ENCODE measurements around the gene DECR2.
"Not testable (repeated sequence)": the region's sequence is repeated elsewhere in the genome, so short reads cannot be mapped to it uniquely, and the experiment has no call there.

Gene DECR2

DNA sequence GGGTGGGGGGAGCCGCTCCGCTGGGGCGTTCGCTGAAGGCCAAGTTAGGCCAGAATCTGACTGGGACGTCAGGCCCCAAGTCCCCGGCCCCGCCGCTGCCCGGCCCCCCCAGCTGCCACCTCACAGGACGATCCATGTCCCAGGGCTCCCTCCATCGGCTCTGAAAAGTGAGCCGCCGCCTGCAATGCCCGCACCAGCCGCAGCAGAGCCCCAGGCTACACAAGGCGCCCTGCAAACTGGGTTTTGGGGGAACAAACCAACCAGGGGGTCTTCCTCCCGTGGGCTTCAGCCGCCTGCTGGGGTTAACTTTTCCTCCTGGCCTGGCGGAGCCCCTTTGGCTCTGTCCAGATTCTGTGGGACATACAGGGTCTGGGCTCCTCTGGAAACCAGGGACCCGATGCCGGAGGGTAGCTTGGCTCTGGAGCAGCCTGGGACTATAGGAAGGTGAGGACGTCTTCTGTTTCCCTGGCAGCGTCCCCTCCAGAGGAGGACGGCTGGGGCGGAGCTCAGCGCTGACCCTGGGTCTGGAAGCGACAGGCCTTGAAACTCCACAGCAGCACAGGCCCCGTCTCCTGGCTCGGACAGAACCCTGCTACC lies 3.9 kb upstream of the DECR2 start:
- H3K4me1 Mint-ChIP-seq = peaks cover 30% of the 10 kb centered on the region
- DNase-seq = no peak
- peaks cover 10% of the 10 kb centered on the region for H3K27me3 Mint-ChIP-seq
- H3K36me3 Mint-ChIP-seq (ENCODE audit: low read depth) = no peaks in the 10 kb centered on the region
- ATAC-seq = no peak
- peak overlapping the region; percentile 54 for H3K4me3 Mint-ChIP-seq
- no peak overlapping the region for H3K27ac Mint-ChIP-seq
- no peaks in the 10 kb centered on the region for H3K9me3 Mint-ChIP-seq

DNA sequence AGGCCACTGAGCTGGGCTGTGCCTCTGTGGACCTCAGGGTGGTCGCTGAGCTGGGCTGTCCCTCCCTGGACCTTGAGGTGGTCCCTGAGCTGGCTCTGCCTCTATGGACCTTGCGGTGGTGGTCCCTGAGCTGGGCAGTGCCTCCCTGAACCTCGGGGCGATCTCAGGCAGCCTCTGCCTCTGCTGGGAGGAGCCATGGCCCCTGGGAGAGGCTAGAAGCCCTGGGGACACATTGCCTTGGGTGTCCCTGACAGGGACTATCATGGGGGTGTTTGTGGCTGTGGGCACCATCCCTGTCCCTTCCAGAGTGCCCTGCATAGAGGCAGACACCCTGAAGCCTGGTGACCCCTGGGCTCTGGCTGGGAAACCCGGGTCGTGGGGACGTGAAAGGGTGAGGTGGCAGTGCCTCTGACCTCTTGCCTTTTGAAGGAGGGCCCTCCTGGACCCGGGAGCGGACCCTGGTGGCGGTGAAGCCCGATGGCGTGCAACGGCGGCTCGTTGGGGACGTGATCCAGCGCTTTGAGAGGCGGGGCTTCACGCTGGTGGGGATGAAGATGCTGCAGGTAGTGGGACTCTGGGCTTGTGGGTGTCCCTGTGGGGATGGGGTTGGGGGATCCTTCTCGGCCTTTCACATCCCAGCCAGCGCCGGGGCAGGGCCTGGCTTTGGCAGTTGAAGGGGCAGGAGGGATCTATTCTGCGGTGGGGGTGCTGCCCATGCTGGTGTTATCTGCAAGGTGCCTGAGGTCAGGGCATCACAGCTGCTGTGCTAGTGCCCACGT lies 2.9 kb upstream of the DECR2 start:
- Mint-ChIP-seq H3K4me3 (peak overlapping the region; percentile 54), H3K27ac (no peak overlapping the region), H3K36me3 (ENCODE audit: low read depth) (no peaks in the 10 kb centered on the region), H3K4me1 (peaks cover 30% of the 10 kb centered on the region), H3K9me3 (no peaks in the 10 kb centered on the region), H3K27me3 (peaks cover 10% of the 10 kb centered on the region)
- DNase-seq = no peak
- no peak for ATAC-seq

DNA sequence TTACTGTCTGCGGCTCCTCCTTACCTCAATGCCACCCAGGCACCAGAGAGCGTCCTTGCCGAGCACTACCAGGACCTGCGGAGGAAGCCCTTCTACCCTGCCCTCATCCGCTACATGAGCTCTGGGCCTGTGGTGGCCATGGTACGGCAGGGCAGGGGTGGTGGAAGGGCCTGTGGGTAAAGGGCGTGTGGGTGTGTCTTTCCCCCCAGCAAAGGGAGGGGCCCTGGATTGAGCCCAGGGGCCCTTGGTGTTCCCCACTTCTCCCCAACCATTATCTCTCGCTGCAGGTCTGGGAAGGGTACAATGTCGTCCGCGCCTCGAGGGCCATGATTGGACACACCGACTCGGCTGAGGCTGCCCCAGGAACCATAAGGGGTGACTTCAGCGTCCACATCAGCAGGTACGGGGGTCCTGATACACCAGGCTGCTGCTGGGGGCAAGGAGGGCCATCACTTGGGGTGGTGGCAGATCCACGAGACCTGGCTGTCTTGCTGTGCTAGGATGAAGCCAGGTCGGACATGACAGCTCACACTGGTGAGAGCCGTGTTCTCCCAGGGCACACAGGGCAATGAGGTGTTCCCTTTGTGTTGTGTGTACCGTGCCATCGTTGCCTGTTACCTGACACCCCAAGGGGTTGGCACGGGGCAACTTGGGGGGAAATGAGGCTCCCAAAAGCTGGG lies 2.2 kb upstream of the DECR2 start:
- Mint-ChIP-seq H3K4me3 (peak overlapping the region; percentile 26), H3K4me1 (peaks cover 30% of the 10 kb centered on the region), H3K36me3 (ENCODE audit: low read depth) (no peaks in the 10 kb centered on the region), H3K27me3 (peaks cover 10% of the 10 kb centered on the region), H3K27ac (no peak overlapping the region), H3K9me3 (no peaks in the 10 kb centered on the region)
- DNase-seq (no peak), ATAC-seq (no peak)

DNA sequence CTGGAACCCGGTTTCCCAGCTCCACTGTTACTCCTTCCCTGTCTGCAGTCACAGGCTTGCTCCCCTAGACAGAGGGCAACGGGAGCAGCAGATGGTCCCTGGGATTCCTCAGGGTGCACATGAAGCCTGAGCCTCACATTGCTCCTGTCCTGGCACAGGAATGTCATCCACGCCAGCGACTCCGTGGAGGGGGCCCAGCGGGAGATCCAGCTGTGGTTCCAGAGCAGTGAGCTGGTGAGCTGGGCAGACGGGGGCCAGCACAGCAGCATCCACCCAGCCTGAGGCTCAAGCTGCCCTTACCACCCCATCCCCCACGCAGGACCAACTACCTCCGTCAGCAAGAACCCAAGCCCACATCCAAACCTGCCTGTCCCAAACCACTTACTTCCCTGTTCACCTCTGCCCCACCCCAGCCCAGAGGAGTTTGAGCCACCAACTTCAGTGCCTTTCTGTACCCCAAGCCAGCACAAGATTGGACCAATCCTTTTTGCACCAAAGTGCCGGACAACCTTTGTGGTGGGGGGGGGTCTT lies 1.6 kb upstream of the DECR2 start:
- H3K9me3 Mint-ChIP-seq = no peaks in the 10 kb centered on the region
- peaks cover 10% of the 10 kb centered on the region for H3K27me3 Mint-ChIP-seq
- ATAC-seq (no peak), DNase-seq (no peak)
- H3K4me3 Mint-ChIP-seq = peak overlapping the region; percentile 82
- H3K4me1 Mint-ChIP-seq = peaks cover 30% of the 10 kb centered on the region
- peak overlapping the region; percentile 69 for H3K27ac Mint-ChIP-seq
- no peaks in the 10 kb centered on the region for H3K36me3 Mint-ChIP-seq (ENCODE audit: low read depth)

DNA sequence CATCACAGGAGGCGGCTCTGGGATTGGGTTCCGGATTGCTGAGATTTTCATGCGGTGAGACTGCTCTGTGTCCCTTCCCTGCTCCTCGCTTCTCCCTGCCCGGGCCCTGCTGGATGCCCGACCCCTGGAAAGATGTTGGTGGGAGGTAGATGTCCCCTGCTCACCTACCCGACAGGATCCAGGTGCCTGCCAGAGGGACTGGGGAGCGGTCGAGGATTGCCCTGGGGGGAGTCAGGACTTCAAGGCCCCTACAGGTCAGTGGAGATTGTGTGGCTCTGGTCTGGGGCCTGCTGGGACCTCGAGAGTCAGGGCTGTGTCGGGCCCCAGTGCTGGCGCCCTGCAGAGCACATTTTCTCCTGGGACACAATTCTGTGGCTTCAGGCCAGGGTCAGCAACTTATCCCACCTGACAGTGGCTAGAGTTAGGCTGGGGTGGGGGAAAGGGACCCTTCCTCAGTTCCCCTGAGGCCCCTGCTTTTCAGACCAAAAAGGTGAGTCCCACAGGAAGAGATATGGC lies 3.3 kb downstream of the DECR2 start:
- H3K27me3 Mint-ChIP-seq = no peaks in the 10 kb centered on the region
- peaks cover 14% of the 10 kb centered on the region for H3K4me1 Mint-ChIP-seq
- no peaks in the 10 kb centered on the region for H3K36me3 Mint-ChIP-seq (ENCODE audit: low read depth)
- no peak overlapping the region for H3K27ac Mint-ChIP-seq
- no peaks in the 10 kb centered on the region for H3K9me3 Mint-ChIP-seq
- DNase-seq = no peak
- no peak overlapping the region for H3K4me3 Mint-ChIP-seq
- ATAC-seq = no peak

DNA sequence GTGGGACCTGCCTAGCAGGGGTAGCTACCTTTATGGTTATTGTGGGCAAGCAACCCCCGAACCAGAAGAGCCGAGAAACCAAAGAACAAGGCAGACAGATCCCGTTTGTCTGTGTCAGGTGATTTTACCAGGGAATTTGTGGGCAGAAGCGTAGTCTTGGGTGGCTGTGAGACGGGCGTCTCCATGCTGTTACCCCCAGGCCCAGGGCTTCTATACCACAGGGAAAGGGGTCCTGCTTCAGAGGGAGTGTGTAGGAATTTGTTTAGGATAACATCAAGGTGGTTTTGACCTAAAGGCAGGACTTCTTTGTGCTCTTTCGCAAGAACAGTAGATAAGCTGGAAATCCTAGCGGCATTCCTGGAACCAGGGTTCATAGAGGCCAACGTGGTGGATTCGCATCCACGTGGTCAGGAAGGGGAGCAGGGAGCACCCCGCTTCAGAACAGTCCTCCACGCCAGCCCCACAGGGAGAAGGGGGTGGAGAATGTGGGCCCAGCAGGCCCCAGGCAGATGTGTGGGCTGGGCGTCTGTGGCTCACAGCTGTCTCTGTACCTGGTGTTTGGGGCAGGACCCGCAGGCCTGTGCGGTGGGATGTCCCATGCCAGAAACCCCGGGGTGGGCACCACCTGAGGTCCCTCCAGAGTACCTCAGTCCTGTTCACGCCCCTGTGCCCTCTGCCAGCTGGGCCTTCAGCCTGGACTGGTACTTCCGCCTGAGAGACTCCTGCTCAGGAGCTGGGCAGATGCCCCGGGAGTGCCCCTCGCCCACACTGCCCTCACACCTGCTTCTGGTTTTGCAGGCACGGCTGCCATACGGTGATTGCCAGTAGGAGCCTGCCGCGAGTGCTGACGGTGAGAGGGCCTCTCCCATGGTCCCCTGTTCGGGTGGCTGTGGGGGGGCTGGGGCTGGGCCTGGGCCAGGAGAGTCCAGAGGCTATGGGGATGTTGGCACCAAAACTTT lies 4.1 kb downstream of the DECR2 start:
- DNase-seq = no peak
- Mint-ChIP-seq H3K4me3 (no peak overlapping the region), H3K27me3 (no peaks in the 10 kb centered on the region), H3K4me1 (peaks cover 7% of the 10 kb centered on the region), H3K9me3 (no peaks in the 10 kb centered on the region), H3K27ac (no peak overlapping the region), H3K36me3 (ENCODE audit: low read depth) (no peaks in the 10 kb centered on the region)
- ATAC-seq = no peak

DNA sequence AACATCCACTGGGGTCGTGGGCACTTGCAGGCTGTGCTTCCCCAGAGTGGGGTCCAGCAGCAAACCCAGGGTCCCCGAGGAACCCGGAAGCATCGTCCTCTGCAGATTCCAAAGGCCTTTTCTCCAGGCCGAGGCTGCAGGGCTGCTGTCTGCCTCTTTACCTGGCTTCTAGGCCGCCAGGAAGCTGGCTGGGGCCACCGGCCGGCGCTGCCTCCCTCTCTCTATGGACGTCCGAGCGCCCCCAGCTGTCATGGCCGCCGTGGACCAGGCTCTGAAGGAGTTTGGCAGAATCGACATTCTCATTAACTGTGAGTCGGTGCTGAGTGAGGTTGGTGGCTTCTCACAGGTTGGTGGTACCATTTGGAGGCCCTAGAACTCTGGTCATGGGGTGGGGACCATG lies 5.6 kb downstream of the DECR2 start:
- Mint-ChIP-seq H3K27ac (no peak overlapping the region), H3K9me3 (no peaks in the 10 kb centered on the region), H3K36me3 (ENCODE audit: low read depth) (no peaks in the 10 kb centered on the region), H3K27me3 (no peaks in the 10 kb centered on the region), H3K4me3 (no peak overlapping the region), H3K4me1 (peaks cover 7% of the 10 kb centered on the region)
- DNase-seq (no peak), ATAC-seq (no peak)

DNA sequence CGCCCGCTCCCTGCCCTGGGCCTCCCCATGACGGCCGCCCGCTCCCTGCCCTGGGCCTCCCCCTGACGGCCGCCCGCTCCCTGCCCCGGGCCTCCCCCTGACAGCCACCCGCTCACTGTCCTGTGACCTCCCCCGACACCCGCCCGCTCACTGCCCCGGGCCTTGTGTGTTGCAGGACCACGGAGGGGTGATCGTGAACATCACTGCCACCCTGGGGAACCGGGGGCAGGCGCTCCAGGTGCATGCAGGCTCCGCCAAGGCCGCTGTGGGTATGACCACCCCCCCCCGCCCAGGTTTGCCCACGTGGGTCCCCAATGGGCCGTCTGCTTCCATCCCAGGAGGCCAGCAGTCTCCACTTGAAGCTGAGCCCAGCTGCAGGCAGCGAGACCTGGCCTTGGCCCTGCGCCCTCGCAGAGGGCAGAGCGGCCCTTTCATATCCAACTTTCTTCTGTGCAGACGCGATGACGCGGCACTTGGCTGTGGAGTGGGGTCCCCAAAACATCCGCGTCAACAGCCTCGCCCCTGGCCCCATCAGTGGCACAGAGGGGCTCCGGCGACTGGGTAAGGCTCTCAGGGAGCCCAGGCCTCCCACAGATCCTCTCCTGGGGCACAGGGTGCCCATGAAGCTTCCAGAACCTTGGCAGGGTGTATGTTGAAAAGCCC lies 9.0 kb downstream of the DECR2 start:
- DNase-seq = no peak
- H3K4me3 Mint-ChIP-seq = no peak overlapping the region
- no peak for ATAC-seq
- no peak overlapping the region for H3K27ac Mint-ChIP-seq
- H3K36me3 Mint-ChIP-seq (ENCODE audit: low read depth) = no peaks in the 10 kb centered on the region
- H3K4me1 Mint-ChIP-seq = no peaks in the 10 kb centered on the region
- no peaks in the 10 kb centered on the region for H3K27me3 Mint-ChIP-seq
- H3K9me3 Mint-ChIP-seq = no peaks in the 10 kb centered on the region

DNA sequence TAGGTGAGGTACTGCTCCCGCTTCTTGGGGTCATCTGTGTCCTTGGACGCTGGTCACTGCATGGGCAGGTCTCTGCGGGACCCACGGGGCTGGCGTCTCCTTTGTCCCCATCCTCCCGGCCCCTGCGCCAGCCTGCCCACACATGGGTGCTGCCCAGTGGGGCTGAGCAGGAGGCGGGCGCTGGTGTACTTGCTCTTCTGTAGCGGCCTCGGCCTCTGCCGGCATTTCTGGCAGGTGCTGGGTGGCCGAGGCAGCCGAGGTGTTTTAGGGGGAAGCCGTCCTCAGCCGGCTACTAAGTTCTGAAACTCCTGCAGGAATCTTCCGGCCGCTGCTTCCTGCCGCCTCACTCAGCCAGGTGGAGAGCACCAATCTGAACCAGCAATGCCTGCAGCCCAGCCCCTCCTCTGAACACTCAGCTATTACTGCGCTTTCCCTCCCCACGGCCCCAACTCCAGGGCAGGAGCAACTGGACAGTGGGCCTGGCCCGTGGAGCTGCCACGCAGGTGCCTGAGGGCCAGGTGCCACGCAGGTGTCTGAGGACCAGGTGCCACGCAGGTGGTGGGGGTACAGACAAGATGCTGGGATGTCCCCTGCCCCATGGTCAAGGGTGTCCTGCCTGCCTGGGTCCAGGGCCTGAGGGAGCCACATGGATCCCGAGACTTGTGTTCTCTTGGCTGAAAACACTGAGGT lies 10.0 kb downstream of the DECR2 start:
- Mint-ChIP-seq H3K27me3 (no peaks in the 10 kb centered on the region), H3K27ac (no peak overlapping the region), H3K4me1 (no peaks in the 10 kb centered on the region), H3K9me3 (no peaks in the 10 kb centered on the region), H3K36me3 (ENCODE audit: low read depth) (no peaks in the 10 kb centered on the region), H3K4me3 (no peak overlapping the region)
- ATAC-seq = no peak
- DNase-seq = no peak

DNA sequence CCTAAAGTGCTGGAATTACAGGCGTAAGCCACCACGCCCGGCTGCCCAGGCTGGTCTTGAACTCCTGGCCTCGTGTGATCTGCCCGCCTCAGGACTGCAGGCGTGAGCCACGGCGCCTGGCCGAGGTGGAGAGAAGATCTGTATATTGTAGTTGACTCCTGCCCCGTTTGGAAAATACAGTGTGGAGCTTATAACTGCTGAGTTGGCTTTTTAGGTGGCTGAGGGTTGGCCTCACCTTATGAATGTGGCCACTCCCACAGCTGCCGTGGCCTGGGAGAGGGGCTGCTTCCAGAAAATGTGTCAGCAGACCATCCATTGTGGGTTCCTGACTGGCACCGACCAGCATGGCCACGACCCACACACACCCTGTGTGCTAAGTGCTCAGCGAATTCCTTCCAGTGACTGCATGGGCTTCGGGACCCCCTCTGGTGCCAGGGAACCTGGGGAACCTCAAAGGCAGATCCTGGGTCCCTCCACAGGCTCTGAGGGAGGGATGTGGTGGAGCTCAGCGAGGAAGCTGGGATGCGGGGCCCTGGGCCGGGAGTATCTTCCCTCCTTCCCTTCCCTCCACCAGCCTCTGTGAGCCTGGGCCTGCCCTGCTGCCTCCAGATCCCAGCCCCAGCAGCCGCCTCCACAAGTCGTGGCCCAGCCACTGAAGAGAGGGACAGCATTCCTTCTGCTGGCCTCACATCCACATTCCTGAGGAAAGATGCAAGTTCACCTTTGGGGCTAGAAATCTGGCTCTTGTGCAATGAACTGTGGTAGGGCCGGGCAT lies 12.9 kb downstream of the DECR2 start:
- Mint-ChIP-seq H3K4me3 (no peak overlapping the region), H3K27me3 (no peaks in the 10 kb centered on the region), H3K4me1 (no peaks in the 10 kb centered on the region), H3K9me3 (no peaks in the 10 kb centered on the region), H3K36me3 (ENCODE audit: low read depth) (no peaks in the 10 kb centered on the region), H3K27ac (no peak overlapping the region)
- DNase-seq (no peak), ATAC-seq (no peak)

DNA sequence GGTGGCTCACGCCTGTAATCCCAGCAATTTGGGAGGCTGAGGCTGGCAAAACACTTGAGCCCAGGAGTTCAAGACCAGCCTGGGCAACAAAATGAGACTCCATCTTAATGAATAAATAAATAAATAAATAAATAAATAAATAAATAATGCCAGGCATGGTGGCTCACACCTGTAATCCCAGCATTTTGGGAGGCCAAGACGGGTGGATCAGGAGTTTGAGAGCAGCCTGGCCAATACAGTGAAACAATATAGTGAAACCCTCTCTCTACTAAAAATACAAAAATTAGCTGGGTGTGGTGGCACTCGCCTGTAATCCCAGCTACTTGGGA lies 13.4 kb downstream of the DECR2 start:
- not testable (repeated sequence) for H3K4me1 Mint-ChIP-seq; H3K9me3 Mint-ChIP-seq; H3K27me3 Mint-ChIP-seq; H3K27ac Mint-ChIP-seq; DNase-seq; ATAC-seq; H3K36me3 Mint-ChIP-seq (ENCODE audit: low read depth); H3K4me3 Mint-ChIP-seq

DNA sequence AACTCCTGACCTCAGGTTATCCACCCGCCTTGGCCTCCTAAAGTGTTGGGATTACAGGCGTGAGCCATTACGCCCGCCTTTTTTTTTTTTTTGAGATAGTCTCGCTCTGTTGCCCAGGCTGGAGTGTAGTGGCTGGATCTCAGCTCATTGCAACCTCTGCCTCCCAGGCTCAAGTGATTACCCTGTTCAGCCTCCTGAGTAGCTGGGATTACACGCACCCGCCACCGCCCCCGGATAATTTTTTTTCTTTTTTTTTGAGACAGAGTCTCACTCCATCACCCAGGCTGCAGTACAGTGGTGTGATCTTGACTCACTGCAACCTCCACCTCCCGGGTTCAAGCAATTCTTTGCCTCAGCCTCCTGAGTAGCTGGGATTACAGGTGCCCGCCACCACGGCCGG lies 20.5 kb downstream of the DECR2 start:
- not testable (repeated sequence) for H3K27ac Mint-ChIP-seq; H3K4me1 Mint-ChIP-seq; H3K4me3 Mint-ChIP-seq; DNase-seq; H3K36me3 Mint-ChIP-seq (ENCODE audit: low read depth); H3K9me3 Mint-ChIP-seq; ATAC-seq
- peaks cover 14% of the 10 kb centered on the region for H3K27me3 Mint-ChIP-seq
